ENCODE measurements around the gene LRP11. TPM values are rescaled to one million over a fixed set of nuclear protein-coding genes. Genes with fewer than 3 reads are reported as not detected.
A peak's percentile ranks its signal among the peaks of the same experiment; 100 is the strongest.

Gene LRP11
- total RNA-seq, 1 experiment from 2014 or later: 14.8 TPM

- no peak overlapping the region for H3K9ac ChIP-seq (ENCODE audit: extremely low read depth, insufficient read length, low read length)
- H3K4me2 ChIP-seq (ENCODE audit: insufficient read depth, insufficient read length, low read length): no peak overlapping the region
Measured at GRCh38 chr6:149860834-149861602, 3.1 kb downstream of the LRP11 start.

More at GRCh38 chr6:149860834-149861602, 3.1 kb downstream of the LRP11 start:
- Histone ChIP-seq H3K79me1 (ENCODE audit: insufficient read depth, low read depth, low read length, poor library complexity, severe bottlenecking) (peaks cover 2% of the 10 kb centered on the region), H3K23me2 (ENCODE audit: insufficient read length, low read depth, low read length, poor library complexity, severe bottlenecking) (peaks cover 12% of the 10 kb centered on the region), H3K4ac (ENCODE audit: low read depth, low read length) (no peak overlapping the region), H3K23ac (ENCODE audit: insufficient read length, low read depth, low read length) (no peak overlapping the region), H4K20me1 (ENCODE audit: control insufficient read depth, insufficient read depth, insufficient read length) (peaks cover 3% of the 10 kb centered on the region), H2BK120ac (ENCODE audit: low read depth, low read length, poor library complexity, severe bottlenecking) (no peak overlapping the region), H2BK5ac (ENCODE audit: insufficient read length, low read length) (no peak overlapping the region), H3T11ph (ENCODE audit: low read length) (no peak overlapping the region), H3K14ac (ENCODE audit: insufficient read depth, low read length) (no peak overlapping the region), H4K5ac (ENCODE audit: insufficient read length, low read depth, low read length) (no peak overlapping the region), H3K4me1 (ENCODE audit: insufficient read depth, low read length) (peaks cover 2% of the 10 kb centered on the region; the same call in 1 of the 2 replicates), H2BK12ac (ENCODE audit: insufficient read length, low read depth, low read length) (no peak overlapping the region), H3K9me3 (ENCODE audit: control insufficient read depth, low read depth, low read length) (no peaks in the 10 kb centered on the region), H3K79me2 (ENCODE audit: insufficient read depth, low read length) (no peaks in the 10 kb centered on the region), H2BK15ac (ENCODE audit: low read depth, low read length) (no peak overlapping the region), H3K27me3 (ENCODE audit: insufficient read depth, low read length) (no peaks in the 10 kb centered on the region), H4K91ac (ENCODE audit: insufficient read length, low read depth, low read length) (no peak overlapping the region), H4K8ac (replicated peaks; ENCODE audit: insufficient read length, low read depth, low read length) (no peak overlapping the region), H3K56ac (ENCODE audit: insufficient read length, low read depth, low read length) (no peak overlapping the region), H2AFZ (ENCODE audit: low read length) (no peak overlapping the region), H2AK5ac (ENCODE audit: insufficient read length, low read length) (no peak overlapping the region), H3K27ac (ENCODE audit: insufficient read length, low read depth, low read length) (no peak overlapping the region), H2BK20ac (ENCODE audit: low read depth, low read length, poor library complexity, severe bottlenecking) (no peak overlapping the region), H3K18ac (ENCODE audit: insufficient read length, low read depth, low read length) (no peak overlapping the region)
- Mint-ChIP-seq H3K27ac (no peak overlapping the region), H3K4me3 (peak overlapping the region in 1 of 2 experiments; percentile 31; a peak in 2 of 5 replicates), H3K36me3 (ENCODE audit: insufficient read depth in 1 of 3, low read depth in 3 of 3) (no peaks in the 10 kb centered on the region; a peak in 1 of 7 replicates), H3K4me1 (peaks cover 40 to 49% of the 10 kb centered on the region in 2 experiments), H3K27me3 (ENCODE audit: low read depth) (peaks cover 20% of the 10 kb centered on the region), H3K9me3 (no peaks in the 10 kb centered on the region)
- TF ChIP-seq CTCF (conservative IDR thresholded peaks at IDR 0.05): no peak; the same call in 2 of the 3 replicates
- no peak for DNase-seq
- no CpG with 5 or more reads among the region's 14 CpGs for WGBS (ENCODE audit: extremely low coverage, insufficient read length, low lambda C conversion rate)

Measured in H9 (cell line).